Measurements from ENCODE around the gene ZSCAN20. TPM values are rescaled to one million over a fixed set of nuclear protein-coding genes. Genes with fewer than 3 reads are reported as not detected.

ZSCAN20 gene
- total RNA-seq, 1 donor from 2014 or later = 6.9 TPM

DNA sequence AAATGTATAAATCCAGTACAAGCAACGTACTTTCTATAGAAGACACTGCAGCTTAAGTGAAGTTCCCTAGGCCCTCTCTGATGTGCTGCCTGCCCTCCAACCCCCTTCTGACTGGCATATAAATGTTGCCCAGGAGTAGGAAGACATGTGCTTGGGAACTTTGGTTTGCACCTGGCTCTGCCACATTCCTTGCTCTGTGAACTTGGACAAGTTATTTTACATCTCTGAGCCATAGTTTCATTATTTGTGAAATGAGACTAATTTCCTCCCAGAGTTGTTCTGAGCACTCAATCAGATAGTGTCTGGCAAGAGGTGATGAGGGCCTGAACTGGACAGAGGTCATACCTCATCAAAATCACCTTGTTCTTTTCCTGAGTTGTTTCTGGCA, 38.1 kb upstream of the ZSCAN20 start:
- Histone ChIP-seq H2AFZ (ENCODE audit: low read depth, low read length) (no peak overlapping the region), H3K9me3 (ENCODE audit: insufficient read depth, low read depth, low read length) (no peaks in the 10 kb centered on the region), H3K4me2 (ENCODE audit: low read length) (peak overlapping the region; percentile 73), H3K9ac (ENCODE audit: low read length) (no peak overlapping the region), H3K27me3 (ENCODE audit: insufficient read depth, low read length) (no peaks in the 10 kb centered on the region), H4K20me1 (ENCODE audit: insufficient read depth, low read length) (peaks cover 7% of the 10 kb centered on the region), H3K36me3 (ENCODE audit: insufficient read depth, low read length) (no peaks in the 10 kb centered on the region), H3K4me3 (ENCODE audit: insufficient read depth, low read depth, low read length) (no peak overlapping the region), H3K4me1 (ENCODE audit: insufficient read depth, low read length) (peaks cover 43% of the 10 kb centered on the region), H3K27ac (ENCODE audit: low read depth, low read length) (peak overlapping the region; percentile 54), H3K79me2 (ENCODE audit: insufficient read depth, low read length) (peaks cover 12% of the 10 kb centered on the region)
- no peak for DNase-seq (ENCODE audit: low read depth)
- FAIRE-seq = no peak
- peaks cover 39% of the 10 kb centered on the region for H3K4me1 Mint-ChIP-seq (ENCODE audit: low read depth, unreplicated experiment)
- TF ChIP-seq CTCF (IDR thresholded peaks at IDR 0.05; ENCODE audit: insufficient read depth, low read depth, low read length) = no peak
- H3K9me3 Mint-ChIP-seq (ENCODE audit: unreplicated experiment) = peaks cover 2% of the 10 kb centered on the region
- H3K36me3 Mint-ChIP-seq (ENCODE audit: low read depth, unreplicated experiment) = no peaks in the 10 kb centered on the region
- no peak overlapping the region for H3K27ac Mint-ChIP-seq (ENCODE audit: unreplicated experiment)
- H3K27me3 Mint-ChIP-seq (ENCODE audit: low read depth, unreplicated experiment) = no peaks in the 10 kb centered on the region
- no peak overlapping the region for H3K4me3 Mint-ChIP-seq (ENCODE audit: unreplicated experiment)

DNA sequence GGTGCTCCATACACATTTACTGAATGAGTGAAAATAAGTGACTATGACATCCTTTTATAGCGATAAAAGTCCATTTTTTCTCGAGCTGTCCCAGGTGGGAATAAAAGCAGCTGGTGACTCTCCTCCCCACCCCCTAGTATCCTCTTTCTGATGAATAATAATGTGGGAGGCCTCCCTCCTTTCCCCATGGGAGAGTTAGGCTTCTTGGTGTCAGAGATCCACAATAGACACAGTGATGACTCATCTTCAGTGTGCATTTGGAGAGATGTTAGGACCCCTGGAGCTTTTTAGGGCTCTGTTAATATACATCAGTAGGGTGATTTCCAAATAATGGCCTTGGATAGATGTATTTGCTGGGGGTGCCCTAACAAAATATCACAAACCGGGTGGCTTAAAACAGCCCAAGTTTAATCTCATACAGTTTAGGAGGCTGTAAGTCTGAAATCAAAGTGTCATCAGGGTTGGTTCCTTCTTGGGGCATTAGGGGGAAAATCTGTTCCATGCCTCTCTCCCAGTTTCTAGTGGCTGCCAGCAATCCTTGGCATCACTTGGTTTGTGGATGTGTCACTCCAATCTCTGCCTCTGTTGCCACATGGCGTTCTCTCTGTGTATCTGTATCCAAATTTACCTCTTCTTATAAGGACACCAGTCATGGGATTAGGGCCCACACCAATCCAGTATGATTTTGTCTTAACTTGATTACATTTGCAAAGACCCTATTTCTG, 37.2 kb upstream of the ZSCAN20 start:
- no peaks in the 10 kb centered on the region for H3K27me3 ChIP-seq (ENCODE audit: insufficient read depth, low read length)
- no peaks in the 10 kb centered on the region for H3K36me3 ChIP-seq (ENCODE audit: insufficient read depth, low read length)
- peak overlapping the region; percentile 73 for H3K4me2 ChIP-seq (ENCODE audit: low read length)
- no peak overlapping the region for H3K4me3 Mint-ChIP-seq (ENCODE audit: unreplicated experiment)
- no peaks in the 10 kb centered on the region for H4K20me1 ChIP-seq (ENCODE audit: insufficient read depth, low read length)
- H3K4me1 ChIP-seq (ENCODE audit: insufficient read depth, low read length) = peaks cover 35% of the 10 kb centered on the region
- no peaks in the 10 kb centered on the region for H3K9me3 ChIP-seq (ENCODE audit: insufficient read depth, low read depth, low read length)
- peaks cover 3% of the 10 kb centered on the region for H3K79me2 ChIP-seq (ENCODE audit: insufficient read depth, low read length)
- H3K27ac ChIP-seq (ENCODE audit: low read depth, low read length) = peak overlapping the region; percentile 54
- H3K27me3 Mint-ChIP-seq (ENCODE audit: low read depth, unreplicated experiment) = no peaks in the 10 kb centered on the region
- H3K4me1 Mint-ChIP-seq (ENCODE audit: low read depth, unreplicated experiment) = peaks cover 39% of the 10 kb centered on the region
- TF ChIP-seq EZH2 (IDR thresholded peaks at IDR 0.05; ENCODE audit: insufficient read depth, low read length) = no peak
- no peak for TF ChIP-seq CTCF (IDR thresholded peaks at IDR 0.05; ENCODE audit: insufficient read depth, low read depth, low read length)
- no peak overlapping the region for H3K9ac ChIP-seq (ENCODE audit: low read length)
- DNase-seq (ENCODE audit: low read depth) (peak; percentile 57), FAIRE-seq (peak; percentile 20)
- H3K36me3 Mint-ChIP-seq (ENCODE audit: low read depth, unreplicated experiment) = no peaks in the 10 kb centered on the region
- peaks cover 2% of the 10 kb centered on the region for H3K9me3 Mint-ChIP-seq (ENCODE audit: unreplicated experiment)
- no peak overlapping the region for H3K4me3 ChIP-seq (ENCODE audit: insufficient read depth, low read depth, low read length)
- H2AFZ ChIP-seq (ENCODE audit: low read depth, low read length) = no peak overlapping the region
- H3K27ac Mint-ChIP-seq (ENCODE audit: unreplicated experiment) = peak overlapping the region; percentile 64

- no peaks in the 10 kb centered on the region for H3K36me3 Mint-ChIP-seq (ENCODE audit: low read depth, unreplicated experiment)
- DNase-seq (ENCODE audit: low read depth) (no peak), FAIRE-seq (no peak)
- Histone ChIP-seq H3K36me3 (ENCODE audit: insufficient read depth, low read length) (no peaks in the 10 kb centered on the region), H2AFZ (ENCODE audit: low read depth, low read length) (no peak overlapping the region), H4K20me1 (ENCODE audit: insufficient read depth, low read length) (no peaks in the 10 kb centered on the region), H3K27ac (ENCODE audit: low read depth, low read length) (no peak overlapping the region), H3K4me3 (ENCODE audit: insufficient read depth, low read depth, low read length) (no peak overlapping the region), H3K27me3 (ENCODE audit: insufficient read depth, low read length) (no peaks in the 10 kb centered on the region), H3K79me2 (ENCODE audit: insufficient read depth, low read length) (no peaks in the 10 kb centered on the region), H3K9me3 (ENCODE audit: insufficient read depth, low read depth, low read length) (no peaks in the 10 kb centered on the region), H3K4me1 (ENCODE audit: insufficient read depth, low read length) (peaks cover 31% of the 10 kb centered on the region), H3K9ac (ENCODE audit: low read length) (no peak overlapping the region), H3K4me2 (ENCODE audit: low read length) (no peak overlapping the region)
- H3K27me3 Mint-ChIP-seq (ENCODE audit: low read depth, unreplicated experiment) = no peaks in the 10 kb centered on the region
- H3K9me3 Mint-ChIP-seq (ENCODE audit: unreplicated experiment) = peaks cover 2% of the 10 kb centered on the region
- peaks cover 39% of the 10 kb centered on the region for H3K4me1 Mint-ChIP-seq (ENCODE audit: low read depth, unreplicated experiment)
- H3K27ac Mint-ChIP-seq (ENCODE audit: unreplicated experiment) = no peak overlapping the region
- H3K4me3 Mint-ChIP-seq (ENCODE audit: unreplicated experiment) = no peak overlapping the region
- TF ChIP-seq EZH2 (IDR thresholded peaks at IDR 0.05; ENCODE audit: insufficient read depth, low read length) (no peak), CTCF (IDR thresholded peaks at IDR 0.05; ENCODE audit: insufficient read depth, low read depth, low read length) (no peak)
Observed at GRCh38 chr1:33436557-33437285, 35.7 kb upstream of the ZSCAN20 start.

Data from astrocyte (in vitro differentiated cells and primary cell).